ENCODE measurements around the gene DUSP21.
"Not testable (repeated sequence)": the region's sequence is repeated elsewhere in the genome, so short reads cannot be mapped to it uniquely, and the experiment has no call there.

Gene DUSP21

DNA sequence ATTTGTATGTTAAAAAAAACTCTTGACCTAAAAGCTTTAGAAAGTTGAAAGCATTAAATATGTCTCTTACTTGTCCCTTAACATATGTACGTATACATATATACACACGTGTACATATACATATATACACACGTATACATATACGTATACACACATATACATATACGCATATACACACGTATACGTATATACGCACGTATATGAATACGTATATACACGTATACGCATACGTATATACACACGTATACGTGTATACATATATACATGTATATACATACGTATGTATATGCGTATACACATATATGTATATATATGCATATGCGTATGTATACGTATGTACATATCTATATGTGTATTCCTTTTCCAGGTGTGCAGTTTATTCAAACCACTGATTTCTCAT, 32.9 kb downstream of the DUSP21 start:
- DNase-seq: no peak

DNA sequence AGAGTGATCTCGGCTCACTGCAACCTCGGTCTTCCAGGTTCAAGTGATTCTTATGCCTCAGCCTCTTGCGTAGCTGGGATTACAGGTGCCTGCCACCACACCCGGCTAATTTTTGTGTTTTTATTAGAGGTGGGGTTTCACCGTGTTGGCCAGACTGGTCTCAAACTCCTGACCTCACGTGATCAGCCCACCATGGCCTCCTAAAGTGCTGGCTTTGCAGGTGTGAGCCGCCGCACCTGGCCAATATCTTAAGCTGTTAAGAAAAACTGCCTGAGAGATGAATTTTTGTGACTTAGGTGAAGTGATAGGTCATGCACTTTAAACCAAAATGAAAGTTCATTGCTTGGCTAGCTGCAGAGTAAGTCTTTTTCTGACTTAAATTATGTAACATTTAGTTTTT, 35.0 kb downstream of the DUSP21 start:
- DNase-seq: no peak

DNA sequence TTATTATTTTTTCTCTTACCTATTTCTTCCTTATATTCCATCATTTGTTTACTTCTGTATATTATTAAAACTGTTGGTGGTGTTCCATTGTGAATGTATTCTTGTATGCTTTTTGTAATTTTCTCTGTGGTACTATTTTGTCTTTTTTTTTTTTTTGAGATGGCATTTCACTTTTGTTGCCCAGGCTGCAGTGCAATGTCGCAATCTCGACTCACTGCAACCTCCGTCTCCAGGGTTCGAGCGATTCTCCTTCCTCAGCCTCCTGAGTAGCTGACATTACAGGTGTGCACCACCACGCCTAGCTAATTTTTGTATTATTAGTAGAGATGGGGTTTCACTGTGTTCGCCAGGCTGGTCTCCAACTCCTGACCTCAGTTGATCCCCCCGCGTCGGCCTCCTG, 37.7 kb downstream of the DUSP21 start:
- DNase-seq: no peak

DNA sequence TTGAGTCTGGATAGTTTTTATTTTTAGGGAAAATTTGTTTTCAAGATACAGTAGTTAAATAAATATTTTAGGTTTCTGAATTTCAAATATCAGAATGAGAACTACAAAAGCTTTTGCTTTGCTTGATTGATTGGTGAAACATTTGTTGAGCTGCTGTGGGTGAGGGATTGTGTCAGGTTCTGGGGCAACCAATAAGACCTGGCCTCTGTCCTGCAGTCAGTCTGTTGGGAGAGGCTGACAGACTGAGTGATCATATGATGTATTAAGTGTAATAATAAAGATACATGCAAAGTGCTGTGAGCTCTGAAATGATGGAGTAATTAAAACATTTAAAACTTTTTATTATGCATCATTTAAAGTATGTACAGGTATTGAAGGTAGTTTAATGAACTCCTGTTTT, 38.8 kb downstream of the DUSP21 start:
- no peak for DNase-seq

DNA sequence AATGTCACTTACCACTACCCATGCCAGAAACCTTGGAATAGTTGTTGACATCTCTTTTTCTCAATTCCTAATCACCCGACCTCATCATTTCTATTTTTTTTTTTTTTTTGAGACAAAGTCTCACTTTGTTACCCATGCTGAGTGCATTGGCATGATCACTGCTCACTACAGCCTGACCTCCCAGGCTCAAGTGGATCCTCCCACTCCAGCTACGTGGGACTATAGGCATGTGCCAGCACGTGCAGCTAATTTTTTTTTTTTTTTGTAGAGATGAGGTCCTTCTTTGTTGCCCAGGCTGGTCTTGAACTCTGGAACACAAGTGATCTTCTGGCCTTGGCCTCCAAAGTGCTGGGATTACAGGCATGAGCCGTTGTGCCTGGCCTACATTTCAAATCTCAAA, 41.1 kb downstream of the DUSP21 start:
- DNase-seq: no peak

DNA sequence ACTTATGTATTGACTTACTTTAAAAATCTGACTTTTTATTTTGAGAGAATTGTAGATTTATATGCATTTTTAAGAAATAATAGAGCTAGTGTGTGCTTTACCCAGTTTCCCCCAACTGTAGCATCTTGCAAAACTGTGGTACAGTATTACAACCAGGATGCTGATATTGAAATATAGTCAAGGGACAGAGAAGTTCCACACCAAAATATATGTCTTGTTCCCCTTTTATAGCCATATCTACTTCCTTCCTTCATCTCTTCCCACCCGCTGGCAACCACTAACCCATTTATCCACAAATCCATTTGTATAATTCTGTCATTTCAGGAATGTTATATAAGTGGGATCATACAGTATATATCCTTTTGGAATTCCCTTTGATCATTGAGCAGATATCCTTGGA, 46.0 kb downstream of the DUSP21 start:
- DNase-seq: no peak

DNA sequence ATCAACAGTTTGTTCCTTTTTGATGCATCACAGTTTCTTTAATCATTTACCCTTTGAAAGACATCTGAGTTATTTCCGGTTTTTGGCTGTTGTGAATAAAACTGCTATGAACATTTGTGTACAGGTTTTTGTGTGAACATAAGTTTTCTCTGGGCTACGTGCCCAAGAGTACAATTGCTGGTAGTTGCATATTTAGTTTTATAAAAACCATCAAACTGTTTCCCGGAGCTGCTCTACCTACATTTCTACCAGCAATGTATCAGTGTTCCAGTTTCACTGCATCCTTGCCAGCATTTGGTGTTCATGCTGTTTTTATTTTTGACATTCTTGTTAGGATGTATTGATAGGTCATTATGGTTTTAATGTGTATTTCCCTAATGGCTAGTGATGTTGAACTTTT, 46.4 kb downstream of the DUSP21 start:
- DNase-seq: no peak

DNA sequence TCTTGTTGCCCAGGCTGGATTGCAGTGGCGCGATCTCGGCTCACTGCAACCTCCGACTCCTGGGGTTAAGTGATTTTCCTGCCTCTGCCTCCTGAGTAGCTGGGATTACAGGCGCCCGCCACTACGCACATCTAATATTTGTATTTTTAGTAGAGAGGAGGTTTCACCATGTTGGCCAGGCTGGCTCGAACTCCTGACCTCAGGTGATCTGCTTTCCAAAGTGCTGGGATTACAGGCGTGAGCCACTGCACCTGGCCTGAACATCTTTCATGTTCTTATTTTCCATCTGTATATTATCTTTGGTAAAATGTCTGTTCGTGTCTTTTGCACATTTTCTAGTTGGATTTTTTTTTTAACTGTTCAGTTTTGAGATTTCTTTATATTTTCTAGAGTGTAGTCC, 46.9 kb downstream of the DUSP21 start:
- DNase-seq: not testable (repeated sequence)

DNA sequence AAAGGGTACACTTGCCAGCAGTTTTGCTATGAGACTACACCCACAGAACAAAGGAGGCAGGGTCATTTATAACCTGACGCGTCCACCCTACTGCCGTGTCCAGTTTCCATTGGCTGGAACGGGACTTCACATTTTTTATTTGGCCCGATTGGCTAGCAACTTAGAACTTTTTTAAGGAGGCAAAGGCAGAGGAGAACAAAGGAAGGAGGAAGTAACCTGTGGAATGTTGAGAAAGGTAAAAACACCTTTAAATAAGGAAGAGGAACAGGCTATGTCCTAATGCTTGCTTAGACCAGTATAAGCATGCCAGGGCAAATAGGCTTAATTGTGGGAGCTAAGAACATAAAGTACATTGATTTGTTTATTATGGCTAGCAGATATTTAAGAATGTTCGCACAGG, 47.8 kb downstream of the DUSP21 start:
- DNase-seq: no peak
